Liver (tissue), 9 donors: ENCODE data around the gene FARSA. TPM values are rescaled to one million over a fixed set of nuclear protein-coding genes. Genes with fewer than 3 reads are reported as not detected.

ENCODE experiments used
- DNase-seq: peaks from one replicate; pipeline ENCODE4 v3.0.0-alpha.2; 2017; ENCODE audit warnings: low spot score
- H3K27ac ChIP-seq, 2 donors: one replicate each; pipeline ENCODE4 v1.7.0; 2013; ENCODE audit warnings: inconsistent platforms in 2 of 2, low read length in 2 of 2, control low read depth in 1 of 2, low read depth in 1 of 2, mild to moderate bottlenecking in 1 of 2
- H3K27me3 ChIP-seq, 4 donors: one replicate each; pipeline versions ENCODE4 v1.6.1 to v1.7.0; 2013; ENCODE audit warnings: low read length in 3 of 4, inconsistent platforms in 1 of 4, mild to moderate bottlenecking in 1 of 4, moderate library complexity in 1 of 4; ENCODE audit not compliant: control insufficient read depth in 4 of 4, insufficient read depth in 4 of 4
- H3K36me3 ChIP-seq, 4 donors: one replicate each; pipeline versions ENCODE4 v1.6.1 to v1.7.0; 2013; ENCODE audit warnings: low read length in 3 of 4, mild to moderate bottlenecking in 3 of 4, low read depth in 1 of 4, moderate library complexity in 1 of 4; ENCODE audit not compliant: control insufficient read depth in 4 of 4, insufficient read depth in 3 of 4
- H3K4me1 ChIP-seq, 4 donors: one replicate each; pipeline versions ENCODE4 v1.6.1 to v1.7.0; 2013; ENCODE audit warnings: low read length in 3 of 4, mild to moderate bottlenecking in 3 of 4, moderate library complexity in 1 of 4; ENCODE audit not compliant: control insufficient read depth in 4 of 4, insufficient read depth in 4 of 4
- H3K4me3 ChIP-seq, 3 donors: one replicate each; pipeline versions ENCODE4 v1.6.1 to v1.7.0; 2013; ENCODE audit warnings: low read length in 3 of 3, control low read depth in 1 of 3, low read depth in 1 of 3, mild to moderate bottlenecking in 1 of 3
- H3K9ac ChIP-seq, 2 donors: one replicate each; pipeline ENCODE4 v1.7.0; 2013; ENCODE audit warnings: low read length in 2 of 2, mild to moderate bottlenecking in 2 of 2, moderate library complexity in 2 of 2, control low read depth in 1 of 2, low read depth in 1 of 2
- H3K9me3 ChIP-seq, 4 donors: one replicate each; pipeline versions ENCODE4 v1.6.1 to v1.7.0; 2013; ENCODE audit warnings: low read length in 3 of 4; ENCODE audit not compliant: control insufficient read depth in 4 of 4
- ATF3 ChIP-seq: IDR thresholded peaks from 2 replicates; pipeline ENCODE4 v1.6.1; 2016; ENCODE audit warnings: antibody characterized with exemption
- CTCF ChIP-seq: fragments of 150-350 bp; IDR thresholded peaks from 2 replicates; pipeline ENCODE4 v1.5.1; 2017; ENCODE audit warnings: improper control_type of control experiment, low read depth, low read length; ENCODE audit not compliant: missing input control
- EGR1 ChIP-seq, 2 donors: IDR thresholded peaks; 2 replicates each; pipeline ENCODE4 v1.6.1; 2016 to 2018; ENCODE audit warnings: antibody characterized with exemption in 2 of 2, low read depth in 2 of 2
- FOXA1 ChIP-seq: IDR thresholded peaks from 2 replicates; pipeline ENCODE4 v1.6.1; 2016; ENCODE audit warnings: antibody characterized with exemption
- FOXA2 ChIP-seq: IDR thresholded peaks from 2 replicates; pipeline ENCODE4 v1.6.1; 2016; ENCODE audit warnings: antibody characterized with exemption
- GABPA ChIP-seq, 2 donors: IDR thresholded peaks in 1 of 2; conservative IDR thresholded peaks in 1 of 2; 2 replicates each; pipeline ENCODE4 v1.6.1; 2016; ENCODE audit warnings: antibody characterized with exemption in 2 of 2, mild to moderate bottlenecking in 1 of 2, moderate library complexity in 1 of 2
- HNF4A ChIP-seq, 2 donors: conservative IDR thresholded peaks; 2 replicates each; pipeline ENCODE4 v1.6.1; 2016; ENCODE audit warnings: antibody characterized with exemption in 2 of 2, mild to moderate bottlenecking in 2 of 2
- HNF4G ChIP-seq: IDR thresholded peaks from 2 replicates; pipeline ENCODE4 v1.6.1; 2016; ENCODE audit warnings: antibody characterized with exemption
- JUND ChIP-seq, 2 donors: IDR thresholded peaks; 2 replicates each; pipeline ENCODE4 v1.6.1; 2016; ENCODE audit warnings: antibody characterized with exemption in 2 of 2
- MAX ChIP-seq: IDR thresholded peaks from 2 replicates; pipeline ENCODE4 v1.6.1; 2016; ENCODE audit warnings: antibody characterized with exemption
- NR2F2 ChIP-seq: IDR thresholded peaks from 2 replicates; pipeline ENCODE4 v1.6.1; 2016; ENCODE audit warnings: antibody characterized with exemption
- RAD21 ChIP-seq, 2 donors: IDR thresholded peaks; 2 replicates each; pipeline ENCODE4 v1.6.1; 2016; ENCODE audit warnings: antibody characterized with exemption in 2 of 2, mild to moderate bottlenecking in 2 of 2
- RXRA ChIP-seq, 2 donors: IDR thresholded peaks; 2 replicates each; pipeline ENCODE4 v1.6.1; 2017 to 2018; ENCODE audit warnings: antibody characterized with exemption in 2 of 2, mild to moderate bottlenecking in 1 of 2
- SP1 ChIP-seq: IDR thresholded peaks from 2 replicates; pipeline ENCODE4 v1.6.1; 2018; ENCODE audit warnings: antibody characterized with exemption, mild to moderate bottlenecking
- TAF1 ChIP-seq: conservative IDR thresholded peaks from 2 replicates; pipeline ENCODE4 v1.6.1; 2016; ENCODE audit warnings: antibody characterized with exemption, mild to moderate bottlenecking
- YY1 ChIP-seq: IDR thresholded peaks from 2 replicates; pipeline ENCODE4 v1.6.1; 2016; ENCODE audit warnings: antibody characterized with exemption, mild to moderate bottlenecking
- WGBS: extraction: QIAGEN DNeasy Blood & Tissue Kit; methylation state at CpG from one replicate; pipeline ENCODE4 v1.1.7; 2013; 5-methylcytosine and 5-hydroxymethylcytosine counted together
- polyA plus RNA-seq, 2 donors: library from polyadenylated mRNA; stranded (reverse) in 1 of 2; unstranded in 1 of 2; fragments of 200-250 nt in 1 of 2; fragments of >200 nt in 1 of 2; fragmentation: Nextera tagmentation in 1 of 2; extraction: Ambion mirVana in 1 of 2; gene quantifications; one replicate each; pipeline versions ENCODE4 v1.2.1 to v1.2.3, GENCODE V29; 2013 to 2015
- total RNA-seq, 2 donors: library from RNA; depleted of rRNA; stranded (reverse); fragments of >200 nt; gene quantifications; one replicate each; pipeline ENCODE4 v1.2.3, GENCODE V29; 2014
- TF ChIP-seq, protein P1 (sequence below): IDR thresholded peaks from 2 replicates; pipeline ENCODE4 v1.6.1; 2016; ENCODE audit warnings: antibody characterized with exemption
- TF ChIP-seq, protein P2 (sequence below): IDR thresholded peaks from 2 replicates; pipeline ENCODE4 v1.6.1; 2016; ENCODE audit warnings: antibody characterized with exemption, mild to moderate bottlenecking
- donor health status: healthy.
- donor health status: healthy.
- donor health status: healthy.
- donor health status: healthy.
- donor health status: healthy.

Gene FARSA
- total and polyA plus RNA-seq, 4 donors, result 29.8 to 50.1 (median 34.3) TPM

DNA sequence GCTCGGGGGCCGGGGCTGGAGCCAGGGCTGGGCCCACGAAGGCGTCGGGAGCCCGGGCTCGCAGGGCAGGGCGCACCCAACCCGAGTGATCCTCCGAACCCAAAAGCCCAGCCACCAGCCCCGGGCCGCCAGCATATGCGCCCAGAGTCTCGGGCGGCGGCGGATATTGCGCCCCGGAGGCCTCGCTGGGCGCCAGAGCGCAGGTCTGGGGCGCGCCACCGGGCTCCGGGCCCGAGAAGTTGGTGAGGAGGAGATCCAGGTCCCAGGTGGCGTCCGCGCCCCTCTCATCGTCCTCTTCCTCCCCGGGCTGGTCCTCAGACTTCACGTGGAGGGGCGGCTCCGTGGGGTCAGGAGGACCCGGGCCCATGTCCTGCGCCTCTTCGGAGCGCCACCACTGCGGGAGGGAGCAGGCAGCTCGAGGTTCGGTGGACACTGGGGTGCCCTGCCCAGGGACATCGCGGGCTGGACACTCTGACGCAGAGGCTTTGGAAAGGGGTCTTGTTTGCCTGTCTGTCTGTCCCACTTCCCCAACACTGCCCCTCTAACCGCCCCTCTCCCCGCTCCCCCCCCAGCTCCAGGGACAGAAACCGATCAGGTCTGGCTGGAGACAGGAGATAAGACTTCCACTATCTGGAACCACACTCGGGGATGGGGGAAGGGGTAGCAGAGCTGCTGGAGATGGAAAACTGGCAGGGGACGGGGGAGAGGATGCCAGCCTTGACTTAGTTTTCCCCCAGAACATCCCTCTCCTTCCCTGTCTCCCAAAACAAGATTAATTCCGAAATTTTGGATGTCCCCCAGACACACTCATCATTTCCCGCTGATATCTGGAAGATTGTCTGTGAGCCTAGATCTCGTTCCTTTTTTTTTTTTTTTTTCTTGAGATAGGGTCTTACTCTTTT lies 47.5 kb downstream of the FARSA start:
- Histone ChIP-seq H3K36me3 (no peaks in the 10 kb centered on the region), H3K9me3 (peaks cover 5 to 21% (median 12%) of the 10 kb centered on the region in 4 donors), H3K9ac (no peak overlapping the region), H3K4me1 (peaks cover 2 to 18% (median 10%) of the 10 kb centered on the region in 4 donors), H3K27me3 (peaks cover 0 to 6% (median 0%) of the 10 kb centered on the region in 4 donors), H3K27ac (no peak overlapping the region), H3K4me3 (peak overlapping the region in 1 of 3 donors; percentile 46)
- peak; percentile 79 for DNase-seq
- TF ChIP-seq, protein P1, sequence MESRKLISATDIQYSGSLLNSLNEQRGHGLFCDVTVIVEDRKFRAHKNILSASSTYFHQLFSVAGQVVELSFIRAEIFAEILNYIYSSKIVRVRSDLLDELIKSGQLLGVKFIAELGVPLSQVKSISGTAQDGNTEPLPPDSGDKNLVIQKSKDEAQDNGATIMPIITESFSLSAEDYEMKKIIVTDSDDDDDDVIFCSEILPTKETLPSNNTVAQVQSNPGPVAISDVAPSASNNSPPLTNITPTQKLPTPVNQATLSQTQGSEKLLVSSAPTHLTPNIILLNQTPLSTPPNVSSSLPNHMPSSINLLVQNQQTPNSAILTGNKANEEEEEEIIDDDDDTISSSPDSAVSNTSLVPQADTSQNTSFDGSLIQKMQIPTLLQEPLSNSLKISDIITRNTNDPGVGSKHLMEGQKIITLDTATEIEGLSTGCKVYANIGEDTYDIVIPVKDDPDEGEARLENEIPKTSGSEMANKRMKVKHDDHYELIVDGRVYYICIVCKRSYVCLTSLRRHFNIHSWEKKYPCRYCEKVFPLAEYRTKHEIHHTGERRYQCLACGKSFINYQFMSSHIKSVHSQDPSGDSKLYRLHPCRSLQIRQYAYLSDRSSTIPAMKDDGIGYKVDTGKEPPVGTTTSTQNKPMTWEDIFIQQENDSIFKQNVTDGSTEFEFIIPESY, result no peak
- TF ChIP-seq HNF4A (conservative IDR thresholded peaks at IDR 0.05), result no peak
- TF ChIP-seq RAD21 (IDR thresholded peaks at IDR 0.05), result no peak
- no peak for TF ChIP-seq HNF4G
- TF ChIP-seq NR2F2, result no peak
- TF ChIP-seq EGR1 (IDR thresholded peaks at IDR 0.05; ENCODE audit: low read depth in 2 of 2), result no peak
- TF ChIP-seq MAX, result no peak
- TF ChIP-seq, protein P2, sequence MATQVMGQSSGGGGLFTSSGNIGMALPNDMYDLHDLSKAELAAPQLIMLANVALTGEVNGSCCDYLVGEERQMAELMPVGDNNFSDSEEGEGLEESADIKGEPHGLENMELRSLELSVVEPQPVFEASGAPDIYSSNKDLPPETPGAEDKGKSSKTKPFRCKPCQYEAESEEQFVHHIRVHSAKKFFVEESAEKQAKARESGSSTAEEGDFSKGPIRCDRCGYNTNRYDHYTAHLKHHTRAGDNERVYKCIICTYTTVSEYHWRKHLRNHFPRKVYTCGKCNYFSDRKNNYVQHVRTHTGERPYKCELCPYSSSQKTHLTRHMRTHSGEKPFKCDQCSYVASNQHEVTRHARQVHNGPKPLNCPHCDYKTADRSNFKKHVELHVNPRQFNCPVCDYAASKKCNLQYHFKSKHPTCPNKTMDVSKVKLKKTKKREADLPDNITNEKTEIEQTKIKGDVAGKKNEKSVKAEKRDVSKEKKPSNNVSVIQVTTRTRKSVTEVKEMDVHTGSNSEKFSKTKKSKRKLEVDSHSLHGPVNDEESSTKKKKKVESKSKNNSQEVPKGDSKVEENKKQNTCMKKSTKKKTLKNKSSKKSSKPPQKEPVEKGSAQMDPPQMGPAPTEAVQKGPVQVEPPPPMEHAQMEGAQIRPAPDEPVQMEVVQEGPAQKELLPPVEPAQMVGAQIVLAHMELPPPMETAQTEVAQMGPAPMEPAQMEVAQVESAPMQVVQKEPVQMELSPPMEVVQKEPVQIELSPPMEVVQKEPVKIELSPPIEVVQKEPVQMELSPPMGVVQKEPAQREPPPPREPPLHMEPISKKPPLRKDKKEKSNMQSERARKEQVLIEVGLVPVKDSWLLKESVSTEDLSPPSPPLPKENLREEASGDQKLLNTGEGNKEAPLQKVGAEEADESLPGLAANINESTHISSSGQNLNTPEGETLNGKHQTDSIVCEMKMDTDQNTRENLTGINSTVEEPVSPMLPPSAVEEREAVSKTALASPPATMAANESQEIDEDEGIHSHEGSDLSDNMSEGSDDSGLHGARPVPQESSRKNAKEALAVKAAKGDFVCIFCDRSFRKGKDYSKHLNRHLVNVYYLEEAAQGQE, result no peak
- TF ChIP-seq RXRA (IDR thresholded peaks at IDR 0.05), result no peak
- no peak for TF ChIP-seq JUND (IDR thresholded peaks at IDR 0.05)
- TF ChIP-seq SP1, result no peak
- no peak for TF ChIP-seq YY1
- TF ChIP-seq GABPA (IDR thresholded peaks at IDR 0.05 in 1 of 2, conservative IDR thresholded peaks at IDR 0.05 in 1 of 2), result no peak
- TF ChIP-seq TAF1, result no peak
- TF ChIP-seq FOXA1, result no peak
- no peak for TF ChIP-seq FOXA2
- no peak for TF ChIP-seq CTCF
- TF ChIP-seq ATF3, result no peak
- 14% methylated on average over 53 of the region's 53 CpGs for WGBS
